GM12878 (cell line): ENCODE results near the gene C19orf38. TPM values are rescaled to one million over a fixed set of nuclear protein-coding genes. Genes with fewer than 3 reads are reported as not detected.
A peak's percentile ranks its signal among the peaks of the same experiment; 100 is the strongest.

Experiments
- ATAC-seq: fragments of 200-7000 bp; cut with Tn5 transposase; 3 replicates; pipeline ENCODE4 v1.9.1; 2020; ENCODE audit warnings: mild to moderate bottlenecking, moderate library complexity
- BruUV-seq: library from RNA; stranded (reverse); fragments of 400-500 nt; replicated peaks from 2 replicates; lab custom pipeline; 2021; lab: Mats Ljungman, UMichigan
- CTCF ChIA-PET: fragments of 300-600 bp; sonication (Branson Sonifier 250); formaldehyde crosslinking; extraction: SDS; loops from one replicate; lab custom pipeline; 2021; ENCODE audit warnings: inconsistent platforms; lab: Yijun Ruan, JAX
- POLR2A ChIA-PET: fragments of 350-600 bp; formaldehyde crosslinking; extraction: SDS; loops from one replicate; lab custom pipeline; 2021; ENCODE audit warnings: inconsistent platforms; lab: Charles Lee
- RAD21 ChIA-PET: fragments of 300-600 bp; sonication (Branson Sonifier 250); formaldehyde crosslinking; loops from one replicate; lab custom pipeline; 2023; ENCODE audit warnings: antibody characterized with exemption; ENCODE audit not compliant: unreplicated experiment; lab: Charles Lee
- SMC1A ChIA-PET: fragments of 300-600 bp; sonication (Branson Sonifier 250); formaldehyde crosslinking; loops from one replicate; lab custom pipeline; 2023; ENCODE audit not compliant: unreplicated experiment, uncharacterized antibody; lab: Charles Lee
- DNase-seq: peaks from one replicate; pipeline ENCODE4 v3.0.0-alpha.2; 2011; ENCODE audit warnings: low read depth, low spot score
- FAIRE-seq: peaks from 3 replicates; lab custom pipeline; 2011; peaks lifted over from hg19 to GRCh38; lab: Jason Lieb, UNC
- H2AFZ ChIP-seq: 2 replicates; pipeline ENCODE4 v1.6.0; 2011; ENCODE audit warnings: low read depth, low read length, control low read depth; ENCODE audit not compliant: control insufficient read depth
- H3K27ac ChIP-seq: 2 replicates; pipeline ENCODE4 v1.5.1; 2011; ENCODE audit warnings: control low read depth; ENCODE audit not compliant: control insufficient read depth, insufficient read depth
- H3K27me3 ChIP-seq, 2 experiments: replicated peaks in 1 of 2; 2 replicates each; pipeline versions ENCODE4 v1.6.0 to v1.6.1; 2011; ENCODE audit warnings: low read length in 1 of 2; ENCODE audit not compliant: control insufficient read depth in 2 of 2, insufficient read depth in 2 of 2
- H3K36me3 ChIP-seq, 2 experiments: 2 replicates each; pipeline ENCODE4 v1.5.1; 2011; ENCODE audit warnings: low read length in 1 of 2; ENCODE audit not compliant: control insufficient read depth in 2 of 2, insufficient read depth in 2 of 2
- H3K4me1 ChIP-seq: 2 replicates; pipeline ENCODE4 v1.6.1; 2011; ENCODE audit warnings: mild to moderate bottlenecking, low read length, moderate library complexity, mixed read lengths; ENCODE audit not compliant: control insufficient read depth, insufficient read depth
- H3K4me2 ChIP-seq: 2 replicates; pipeline ENCODE4 v1.6.0; 2011; ENCODE audit warnings: control low read depth; ENCODE audit not compliant: control insufficient read depth, insufficient read depth
- H3K4me3 ChIP-seq: fragments of 200-600 bp; sonication (generic); 2 replicates; pipeline ENCODE4 v1.5.1; 2016
- H3K79me2 ChIP-seq: 2 replicates; pipeline ENCODE4 v1.6.0; 2011; ENCODE audit warnings: low read length; ENCODE audit not compliant: control insufficient read depth, insufficient read depth
- H3K9ac ChIP-seq: 2 replicates; pipeline ENCODE4 v1.8.0; 2011; ENCODE audit warnings: low read length, control low read depth, mixed read lengths; ENCODE audit not compliant: control insufficient read depth, insufficient read depth
- H3K9me3 ChIP-seq: replicated peaks from 3 replicates; pipeline ENCODE4 v1.5.1; 2011; ENCODE audit warnings: mild to moderate bottlenecking, low read length; ENCODE audit not compliant: control insufficient read depth, insufficient read depth
- H4K20me1 ChIP-seq: 2 replicates; pipeline ENCODE4 v1.6.0; 2011; ENCODE audit not compliant: control insufficient read depth, insufficient read depth
- BACH1 ChIP-seq: fragments of 450-650 bp; IDR thresholded peaks from 2 replicates; pipeline ENCODE4 v1.6.1; 2017; ENCODE audit warnings: mild to moderate bottlenecking, borderline replicate concordance
- BHLHE40 ChIP-seq, 2 experiments: fragments of 450-650 bp in 1 of 2; IDR thresholded peaks; 2 replicates each; pipeline ENCODE4 v1.6.1; 2011 to 2017; ENCODE audit warnings: low read depth in 2 of 2, borderline replicate concordance in 1 of 2, improper control_type of control experiment in 1 of 2, low read length in 1 of 2, mild to moderate bottlenecking in 1 of 2
- CBX3 ChIP-seq: fragments of 200-600 bp; sonication (generic); IDR thresholded peaks from 2 replicates; pipeline ENCODE4 v1.6.1; 2016; ENCODE audit warnings: low read depth, borderline replicate concordance
- CBX5 ChIP-seq: sonication (generic); IDR thresholded peaks from 2 replicates; pipeline ENCODE4 v1.6.1; 2016; ENCODE audit warnings: low read depth, moderate library complexity, mild to moderate bottlenecking, inconsistent platforms
- CHD2 ChIP-seq: IDR thresholded peaks from 2 replicates; pipeline ENCODE4 v1.6.1; 2011; ENCODE audit warnings: low read depth, low read length, improper control_type of control experiment, borderline replicate concordance
- EGR1 ChIP-seq, 2 experiments: IDR thresholded peaks; 1 replicate in 1 of 2; 2 replicates in 1 of 2; pipeline ENCODE4 v1.6.1; 2011 to 2012; ENCODE audit warnings: low read depth in 2 of 2, low read length in 2 of 2, borderline replicate concordance in 1 of 2, mild to moderate bottlenecking in 1 of 2, moderate library complexity in 1 of 2
- HCFC1 ChIP-seq: fragments of 150-350 bp; IDR thresholded peaks from 2 replicates; pipeline ENCODE4 v1.6.1; 2014; ENCODE audit warnings: low read length
- HDGF ChIP-seq: fragments of 450-650 bp; IDR thresholded peaks from 2 replicates; pipeline ENCODE4 v1.6.1; 2016; ENCODE audit warnings: antibody characterized with exemption
- MLLT1 ChIP-seq: fragments of 450-650 bp; IDR thresholded peaks from 2 replicates; pipeline ENCODE4 v1.6.1; 2016; ENCODE audit warnings: mild to moderate bottlenecking
- NBN ChIP-seq: fragments of 450-650 bp; IDR thresholded peaks from 2 replicates; pipeline ENCODE4 v1.6.1; 2016
- NFIC ChIP-seq: IDR thresholded peaks from 2 replicates; pipeline ENCODE4 v1.6.1; 2012; ENCODE audit warnings: low read depth, mild to moderate bottlenecking, inconsistent platforms, low read length, moderate library complexity
- POLR2A ChIP-seq: IDR thresholded peaks from 2 replicates; pipeline ENCODE4 v1.6.1; 2011; ENCODE audit warnings: low read depth, mild to moderate bottlenecking, low read length
- POLR2AphosphoS5 ChIP-seq: IDR thresholded peaks from 2 replicates; pipeline ENCODE4 v1.6.1; 2011; ENCODE audit warnings: mild to moderate bottlenecking, low read length, inconsistent platforms
- RB1 ChIP-seq: fragments of 450-650 bp; formaldehyde crosslinking; IDR thresholded peaks from 2 replicates; pipeline ENCODE4 v1.6.1; 2017; ENCODE audit warnings: mild to moderate bottlenecking, borderline replicate concordance
- RELB ChIP-seq: fragments of 450-650 bp; IDR thresholded peaks from 2 replicates; pipeline ENCODE4 v1.6.1; 2017; ENCODE audit warnings: low read depth, mild to moderate bottlenecking, moderate library complexity
- RFX5 ChIP-seq: IDR thresholded peaks from 2 replicates; pipeline ENCODE4 v1.6.1; 2011; ENCODE audit warnings: low read depth, low read length, improper control_type of control experiment
- RUNX3 ChIP-seq: IDR thresholded peaks from 2 replicates; pipeline ENCODE4 v1.6.1; 2012; ENCODE audit warnings: low read length, inconsistent platforms
- SMAD5 ChIP-seq: IDR thresholded peaks from 2 replicates; pipeline ENCODE4 v1.6.1; 2016; ENCODE audit warnings: antibody characterized with exemption, low read depth
- SUZ12 ChIP-seq: fragments of 200-600 bp; sonication (generic); IDR thresholded peaks from one replicate; pipeline ENCODE4 v1.6.1; 2018; ENCODE audit warnings: antibody characterized with exemption, mild to moderate bottlenecking; ENCODE audit not compliant: unreplicated experiment
- ZNF217 ChIP-seq: fragments of 450-650 bp; IDR thresholded peaks from 2 replicates; pipeline ENCODE4 v1.6.1; 2017; ENCODE audit warnings: antibody characterized with exemption, mild to moderate bottlenecking
- WGBS: methylation state at CpG from one replicate; pipeline ENCODE4 v1.1.6; 2016; ENCODE audit warnings: low lambda C conversion rate; ENCODE audit not compliant: insufficient replicate concordance, insufficient coverage; ENCODE audit errors: missing lambda C conversion rate; 5-methylcytosine and 5-hydroxymethylcytosine counted together
- in situ Hi-C: fragments of 300-500 bp; cut with MboI; formaldehyde crosslinking; loops from 9 replicates; pipeline ENCODE4 v1.14.3; 2018; ENCODE audit warnings: mixed read lengths
- intact Hi-C: fragments of 100-400 bp; cut with micrococcal nuclease; formaldehyde crosslinking; loops from one replicate; pipeline ENCODE4 v1.14.2; 2022; ENCODE audit not compliant: unreplicated experiment
- polyA plus RNA-seq, 11 experiments: library from polyadenylated mRNA; depleted of rRNA in 4 of 11; unstranded in 6 of 11; stranded (reverse) in 5 of 11; fragments of >200 nt; fragmentation: Nextera tagmentation in 4 of 11; fragmentation: Illumina TruSeq in 1 of 11; extraction: Ambion mirVana in 4 of 11; extraction: Trizol in 1 of 11; gene quantifications; 1 replicate in 1 of 11; 2 replicates in 10 of 11; pipeline versions ENCODE4 v1.2.1 to v1.2.3, GENCODE V29; 2011 to 2016; ENCODE audit warnings: inconsistent platforms in 2 of 11, missing spikeins in 2 of 11, low read depth in 1 of 11
- total RNA-seq, 4 experiments: library from RNA; depleted of rRNA in 3 of 4; stranded (reverse); fragments of >200 nt in 3 of 4; fragmentation: Illumina TruSeq in 1 of 4; extraction: Trizol in 1 of 4; gene quantifications; 2 replicates each; pipeline versions ENCODE4 v1.2.1 to v1.2.3, GENCODE V29; 2013 to 2021

C19orf38 gene
- total and polyA plus RNA-seq, 10 of the 15 experiments (the other 5 are each of a cell fraction or from before 2014, with no cell fraction given) = 2.6 to 7.5 (median 5.0) TPM

GRCh38 chr19:10870501-10870954 lies 22.3 kb downstream of the C19orf38 start:
- no peak for FAIRE-seq
- peak overlapping the region; percentile 82 for H2AFZ ChIP-seq
- TF ChIP-seq SMAD5 (no peak), CHD2 (peak; percentile 71), RFX5 (no peak), SUZ12 (no peak), RB1 (peak; percentile 17; the same call in 1 of the 2 replicates), CBX3 (no peak), NBN (peak; percentile 94), POLR2A (peak; percentile 46; the same call in 1 of the 2 replicates), EGR1 (IDR thresholded peaks at IDR 0.05; ENCODE audit: borderline replicate concordance in 1 of 2, low read depth in 2 of 2, low read length in 2 of 2) (peak; percentile 60 to 99), RUNX3 (no peak), HCFC1 (no peak), MLLT1 (peak; percentile 59; the same call in 1 of the 2 replicates), ZNF217 (no peak), POLR2AphosphoS5 (peak; percentile 44; the same call in 1 of the 2 replicates), HDGF (peak; percentile 94), NFIC (no peak), BACH1 (no peak), BHLHE40 (IDR thresholded peaks at IDR 0.05; ENCODE audit: borderline replicate concordance in 1 of 2, low read depth in 2 of 2, low read length in 1 of 2) (no peak), RELB (0 out of 2 replicates have a peak, but pooled peaks have one; percentile 14), CBX5 (no peak)

More at GRCh38 chr19:10870501-10870954, 22.3 kb downstream of the C19orf38 start:
- 6% methylated on average over 14 of the region's 22 CpGs for whole genome bisulfite sequencing
- Histone ChIP-seq H3K36me3 (no peaks in the 10 kb centered on the region), H3K4me1 (peaks cover 29% of the 10 kb centered on the region), H3K9ac (peak overlapping the region; percentile 74), H3K27ac (peak overlapping the region; percentile 87), H3K9me3 (no peaks in the 10 kb centered on the region), H3K27me3 (no peaks in the 10 kb centered on the region), H3K4me3 (peak overlapping the region; percentile 62), H4K20me1 (no peaks in the 10 kb centered on the region), H3K79me2 (peaks cover 36% of the 10 kb centered on the region), H3K4me2 (peak overlapping the region; percentile 97)
- DNase-seq = no peak
- no TSS peak for BruUV-seq
- intact Hi-C loops = loop anchor here (10.0 kb wide), 1 partner anchor 694 kb away; no protein-coding TSS in a partner anchor
- ChIA-PET SMC1A (no interaction called here), RAD21 (interaction anchor here (0.5 to 4.4 kb wide), 11 partner anchors 17 to 505 kb away, joined by 3 to 42 read pairs (median 3); partner anchors contain the start of genes CCDC159, DNM2, TMED1 and TMEM205), POLR2A (interaction anchor here (0.6 to 1.4 kb wide), 4 partner anchors 9 to 278 kb away, joined by 3 to 4 read pairs (median 4); partner anchors contain the start of gene LDLR), CTCF (interaction anchor here (0.5 to 1.4 kb wide), 12 partner anchors 10 to 289 kb away, joined by 3 to 6 read pairs (median 4); partner anchors contain the start of genes DNM2 and TMED1)
- peak; percentile 1 for ATAC-seq
- in situ Hi-C loops = no loop called here
